Rectal smooth muscle tissue (tissue), 1 donor: ENCODE results near the gene ADARB2.

ENCODE experiments used
- H3K27ac ChIP-seq: one replicate; pipeline ENCODE4 v1.7.0; 2013; ENCODE audit warnings: low read depth, low read length, inconsistent platforms
- H3K27me3 ChIP-seq: one replicate; pipeline ENCODE4 v1.7.0; 2013; ENCODE audit warnings: low read length; ENCODE audit not compliant: control insufficient read depth, insufficient read depth
- H3K36me3 ChIP-seq: one replicate; pipeline ENCODE4 v1.7.0; 2013; ENCODE audit warnings: low read length; ENCODE audit not compliant: control insufficient read depth, insufficient read depth
- H3K4me1 ChIP-seq: one replicate; pipeline ENCODE4 v1.7.0; 2013; ENCODE audit warnings: low read length; ENCODE audit not compliant: control insufficient read depth, insufficient read depth
- H3K4me3 ChIP-seq: one replicate; pipeline ENCODE4 v1.7.0; 2013; ENCODE audit warnings: low read length
- H3K9ac ChIP-seq: one replicate; pipeline ENCODE4 v1.7.0; 2013; ENCODE audit warnings: low read length

ADARB2 gene

GRCh38 chr10:1556496-1556895 lies 180.8 kb downstream of the ADARB2 start:
- Histone ChIP-seq H3K27me3 (no peaks in the 10 kb centered on the region), H3K4me3 (no peak overlapping the region), H3K4me1 (no peaks in the 10 kb centered on the region), H3K27ac (no peak overlapping the region), H3K9ac (no peak overlapping the region), H3K36me3 (no peaks in the 10 kb centered on the region)

GRCh38 chr10:1553951-1554350 lies 183.4 kb downstream of the ADARB2 start:
- Histone ChIP-seq H3K36me3 (no peaks in the 10 kb centered on the region), H3K27me3 (no peaks in the 10 kb centered on the region), H3K9ac (no peak overlapping the region), H3K4me1 (no peaks in the 10 kb centered on the region), H3K4me3 (no peak overlapping the region), H3K27ac (no peak overlapping the region)

- Histone ChIP-seq H3K4me3 (no peak overlapping the region), H3K4me1 (no peaks in the 10 kb centered on the region), H3K36me3 (no peaks in the 10 kb centered on the region), H3K9ac (no peak overlapping the region), H3K27me3 (no peaks in the 10 kb centered on the region), H3K27ac (no peak overlapping the region)
Measured at GRCh38 chr10:1552881-1553670, 184.2 kb downstream of the ADARB2 start.

GRCh38 chr10:1552406-1552805 lies 184.9 kb downstream of the ADARB2 start:
- Histone ChIP-seq H3K27ac (no peak overlapping the region), H3K4me3 (no peak overlapping the region), H3K27me3 (no peaks in the 10 kb centered on the region), H3K4me1 (no peaks in the 10 kb centered on the region), H3K36me3 (no peaks in the 10 kb centered on the region), H3K9ac (no peak overlapping the region)

- Histone ChIP-seq H3K4me1 (no peaks in the 10 kb centered on the region), H3K36me3 (no peaks in the 10 kb centered on the region), H3K27ac (no peak overlapping the region), H3K27me3 (no peaks in the 10 kb centered on the region), H3K4me3 (no peak overlapping the region), H3K9ac (no peak overlapping the region)
Measured at GRCh38 chr10:1551636-1552338, 185.5 kb downstream of the ADARB2 start.

- Histone ChIP-seq H3K9ac (no peak overlapping the region), H3K4me3 (no peak overlapping the region), H3K4me1 (no peaks in the 10 kb centered on the region), H3K27me3 (no peaks in the 10 kb centered on the region), H3K36me3 (no peaks in the 10 kb centered on the region), H3K27ac (no peak overlapping the region)
Measured at GRCh38 chr10:1550616-1551015, 186.7 kb downstream of the ADARB2 start.

- no peaks in the 10 kb centered on the region for H3K27me3 ChIP-seq
- no peaks in the 10 kb centered on the region for H3K36me3 ChIP-seq
- H3K4me3 ChIP-seq = no peak overlapping the region
Measured at GRCh38 chr10:1550291-1550595, 187.1 kb downstream of the ADARB2 start.

GRCh38 chr10:1549591-1550290 lies 187.6 kb downstream of the ADARB2 start:
- no peaks in the 10 kb centered on the region for H3K27me3 ChIP-seq
- no peak overlapping the region for H3K4me3 ChIP-seq
- H3K36me3 ChIP-seq = no peaks in the 10 kb centered on the region
- H3K27ac ChIP-seq = no peak overlapping the region
- H3K4me1 ChIP-seq = no peaks in the 10 kb centered on the region
- H3K9ac ChIP-seq = no peak overlapping the region

More at GRCh38 chr10:1550291-1550595, 187.1 kb downstream of the ADARB2 start:
- Histone ChIP-seq H3K27ac (no peak overlapping the region), H3K4me1 (no peaks in the 10 kb centered on the region), H3K9ac (no peak overlapping the region)

- Histone ChIP-seq H3K27me3 (no peaks in the 10 kb centered on the region), H3K36me3 (no peaks in the 10 kb centered on the region), H3K4me3 (no peak overlapping the region), H3K9ac (no peak overlapping the region), H3K27ac (no peak overlapping the region), H3K4me1 (no peaks in the 10 kb centered on the region)
Measured at GRCh38 chr10:1548596-1548995, 188.7 kb downstream of the ADARB2 start.

- H3K4me1 ChIP-seq = no peaks in the 10 kb centered on the region
- no peaks in the 10 kb centered on the region for H3K36me3 ChIP-seq
- H3K27ac ChIP-seq = no peak overlapping the region
- H3K4me3 ChIP-seq = no peak overlapping the region
- no peak overlapping the region for H3K9ac ChIP-seq
- no peaks in the 10 kb centered on the region for H3K27me3 ChIP-seq
Measured at GRCh38 chr10:1548146-1548545, 189.2 kb downstream of the ADARB2 start.

- H3K4me3 ChIP-seq = no peak overlapping the region
- H3K36me3 ChIP-seq = no peaks in the 10 kb centered on the region
- no peak overlapping the region for H3K27ac ChIP-seq
- no peak overlapping the region for H3K9ac ChIP-seq
- no peaks in the 10 kb centered on the region for H3K27me3 ChIP-seq
- H3K4me1 ChIP-seq = no peaks in the 10 kb centered on the region
Measured at GRCh38 chr10:1546431-1547110, 190.8 kb downstream of the ADARB2 start.

GRCh38 chr10:1545524-1545923 lies 191.8 kb downstream of the ADARB2 start:
- no peak overlapping the region for H3K4me3 ChIP-seq
- no peaks in the 10 kb centered on the region for H3K36me3 ChIP-seq
- H3K9ac ChIP-seq = no peak overlapping the region
- no peak overlapping the region for H3K27ac ChIP-seq
- no peaks in the 10 kb centered on the region for H3K27me3 ChIP-seq
- no peaks in the 10 kb centered on the region for H3K4me1 ChIP-seq
